Calu3 (cell line): ENCODE measurements around the gene AGER. TPM values are rescaled to one million over a fixed set of nuclear protein-coding genes. Genes with fewer than 3 reads are reported as not detected.

Experiments used
- BruUV-seq: library from RNA; stranded (reverse); fragments of 400-500 nt; replicated peaks from 2 replicates; lab custom pipeline; 2021; lab: Mats Ljungman, UMichigan
- CTCF ChIA-PET: fragments of 300-600 bp; sonication (Branson Sonifier 250); formaldehyde crosslinking; loops from one replicate; lab custom pipeline; 2022; ENCODE audit warnings: antibody characterized with exemption; lab: Charles Lee
- DNase-seq: peaks from one replicate; pipeline ENCODE4 v3.0.0; 2022
- H3K27ac Mint-ChIP-seq: one replicate; pipeline ENCODE4 v1.8.0; 2022; ENCODE audit warnings: mixed read lengths; ENCODE audit not compliant: unreplicated experiment
- H3K27me3 Mint-ChIP-seq: one replicate; pipeline ENCODE4 v1.8.0; 2022; ENCODE audit warnings: mixed read lengths; ENCODE audit not compliant: unreplicated experiment
- H3K36me3 Mint-ChIP-seq: one replicate; pipeline ENCODE4 v1.8.0; 2022; ENCODE audit warnings: mild to moderate bottlenecking, moderate library complexity, mixed read lengths; ENCODE audit not compliant: insufficient read depth, unreplicated experiment
- H3K4me1 Mint-ChIP-seq: one replicate; pipeline ENCODE4 v1.8.0; 2022; ENCODE audit warnings: mild to moderate bottlenecking, low read depth, mixed read lengths; ENCODE audit not compliant: unreplicated experiment
- H3K4me3 Mint-ChIP-seq: one replicate; pipeline ENCODE4 v1.8.0; 2022; ENCODE audit warnings: mild to moderate bottlenecking, low read depth, moderate library complexity, mixed read lengths; ENCODE audit not compliant: unreplicated experiment
- H3K9me3 Mint-ChIP-seq: one replicate; pipeline ENCODE4 v1.8.0; 2022; ENCODE audit warnings: low read depth, mixed read lengths; ENCODE audit not compliant: unreplicated experiment
- intact Hi-C: fragments of 100-400 bp; cut with micrococcal nuclease; formaldehyde crosslinking; loops from one replicate; pipeline ENCODE4 v1.10.0; 2022; ENCODE audit not compliant: unreplicated experiment
- total RNA-seq: library from RNA; stranded (reverse); gene quantifications from 2 replicates; pipeline ENCODE4 v1.2.3, GENCODE V29; 2022
- TF ChIP-seq, protein P1 (sequence below): fragments of 200-600 bp; IDR thresholded peaks from one replicate; pipeline ENCODE4 v1.8.0; 2022; ENCODE audit warnings: antibody characterized with exemption; ENCODE audit not compliant: unreplicated experiment

AGER gene
- total RNA-seq, 1 experiment from 2014 or later = 14.4 TPM

DNA sequence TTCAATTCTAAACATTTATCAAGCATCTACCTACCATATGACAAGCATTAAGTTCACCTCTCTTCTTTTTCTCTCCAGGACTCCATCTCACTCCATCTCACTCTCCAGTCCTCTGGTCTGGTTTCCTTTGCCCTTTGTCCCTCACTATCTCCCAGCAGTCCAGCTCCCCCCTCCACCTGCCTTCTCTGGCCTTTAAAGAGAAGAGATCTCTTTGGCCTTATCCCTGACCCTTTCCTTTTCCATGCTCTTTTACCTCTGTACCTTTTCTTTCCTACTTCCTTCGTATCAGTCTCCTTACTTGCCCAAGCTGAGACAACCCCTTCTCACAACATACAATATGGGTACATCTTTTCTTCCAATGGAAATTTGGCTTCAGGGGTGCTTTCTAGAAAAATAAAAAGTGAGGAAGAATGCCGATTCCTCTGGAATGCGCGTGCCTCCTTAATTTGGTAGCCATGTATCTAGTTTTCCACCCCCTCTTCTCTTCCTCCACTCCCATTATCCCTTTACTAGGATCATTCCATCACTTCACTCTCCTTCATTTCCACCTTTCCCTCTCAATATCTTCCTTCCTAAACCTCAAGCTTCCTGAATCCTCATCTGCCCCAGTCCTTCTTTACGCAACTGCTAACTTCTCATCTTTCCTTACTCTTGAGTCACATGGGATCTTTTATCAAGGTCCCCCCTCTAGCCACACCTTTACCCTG, 7.4 kb downstream of the AGER start:
- intact Hi-C loops = loop anchor here (2.0 to 5.0 kb wide), 2 partner anchors 58 to 219 kb away; partner anchors contain the start of genes NELFE and SKIC2
- BruUV-seq = no TSS peak
- peak overlapping the region; percentile 62 for H3K27ac Mint-ChIP-seq
- H3K9me3 Mint-ChIP-seq = no peaks in the 10 kb centered on the region
- peak overlapping the region; percentile 82 for H3K4me3 Mint-ChIP-seq
- no peaks in the 10 kb centered on the region for H3K27me3 Mint-ChIP-seq
- CTCF ChIA-PET = interaction anchor here (0.6 to 2.5 kb wide), 7 partner anchors 14 to 735 kb away, joined by 3 to 32 read pairs (median 6); partner anchors contain the start of genes ATF6B and PBX2
- peaks cover 67% of the 10 kb centered on the region for H3K36me3 Mint-ChIP-seq
- H3K4me1 Mint-ChIP-seq = peaks cover 48% of the 10 kb centered on the region
- no peak for DNase-seq
- TF ChIP-seq, protein P1, sequence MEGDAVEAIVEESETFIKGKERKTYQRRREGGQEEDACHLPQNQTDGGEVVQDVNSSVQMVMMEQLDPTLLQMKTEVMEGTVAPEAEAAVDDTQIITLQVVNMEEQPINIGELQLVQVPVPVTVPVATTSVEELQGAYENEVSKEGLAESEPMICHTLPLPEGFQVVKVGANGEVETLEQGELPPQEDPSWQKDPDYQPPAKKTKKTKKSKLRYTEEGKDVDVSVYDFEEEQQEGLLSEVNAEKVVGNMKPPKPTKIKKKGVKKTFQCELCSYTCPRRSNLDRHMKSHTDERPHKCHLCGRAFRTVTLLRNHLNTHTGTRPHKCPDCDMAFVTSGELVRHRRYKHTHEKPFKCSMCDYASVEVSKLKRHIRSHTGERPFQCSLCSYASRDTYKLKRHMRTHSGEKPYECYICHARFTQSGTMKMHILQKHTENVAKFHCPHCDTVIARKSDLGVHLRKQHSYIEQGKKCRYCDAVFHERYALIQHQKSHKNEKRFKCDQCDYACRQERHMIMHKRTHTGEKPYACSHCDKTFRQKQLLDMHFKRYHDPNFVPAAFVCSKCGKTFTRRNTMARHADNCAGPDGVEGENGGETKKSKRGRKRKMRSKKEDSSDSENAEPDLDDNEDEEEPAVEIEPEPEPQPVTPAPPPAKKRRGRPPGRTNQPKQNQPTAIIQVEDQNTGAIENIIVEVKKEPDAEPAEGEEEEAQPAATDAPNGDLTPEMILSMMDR = no peak

DNA sequence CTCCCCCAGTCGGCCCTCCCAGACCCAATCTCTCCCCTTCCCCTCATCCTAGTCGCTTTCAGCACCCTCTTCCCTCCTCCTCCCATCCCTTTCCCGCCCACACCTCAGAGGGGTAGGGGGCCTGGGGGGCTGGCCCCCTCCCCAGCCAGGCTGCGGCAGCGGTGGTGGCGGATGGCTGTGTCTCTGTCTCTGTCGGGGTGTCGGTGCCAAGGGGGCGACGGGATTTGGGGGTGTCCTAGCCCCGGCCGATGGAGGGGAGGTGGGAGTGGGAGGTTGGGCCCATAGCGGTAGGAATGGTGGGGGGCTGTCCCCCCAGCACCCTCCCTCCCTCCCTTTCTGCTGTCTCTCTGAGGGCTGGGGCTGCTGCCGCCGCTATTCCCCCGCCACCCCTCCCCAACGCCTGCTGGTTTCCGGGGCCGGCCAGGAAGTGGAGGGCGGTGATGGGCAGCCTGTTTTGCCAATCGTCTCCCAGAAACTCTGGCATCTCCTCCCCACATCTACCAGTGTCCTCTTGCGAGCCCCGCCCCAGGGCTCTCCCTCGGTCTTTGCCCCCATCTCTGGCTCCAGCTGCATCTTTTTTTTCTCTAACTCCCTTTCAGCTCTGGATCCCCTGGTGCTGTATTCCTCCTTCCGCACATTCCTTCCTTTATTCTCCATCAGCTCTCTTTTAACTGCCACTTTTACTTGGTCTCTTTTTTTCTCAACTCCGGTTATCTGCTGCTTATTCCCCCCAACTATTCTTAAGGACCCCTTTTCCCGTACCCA, 8.2 kb downstream of the AGER start, which contains the start of gene AGPAT1:
TSS of gene AGPAT1 (minus strand) at position 374 of the 765 bp plus-strand sequence. CDS start 4,588 bp downstream, outside the sequence.
- H3K36me3 Mint-ChIP-seq = peaks cover 61% of the 10 kb centered on the region
- BruUV-seq = no TSS peak
- CTCF ChIA-PET = interaction anchor here (2.5 kb wide), 1 partner anchor 21 kb away, joined by 32 read pairs; no protein-coding TSS in a partner anchor
- peak within 1 kb of the TSS; percentile 82 for H3K4me3 Mint-ChIP-seq
- TF ChIP-seq, protein P1 = no peak
- H3K4me1 Mint-ChIP-seq = peaks cover 48% of the 10 kb centered on the region
- DNase-seq = peak; percentile 100
- peak within 1 kb of the TSS; percentile 62 for H3K27ac Mint-ChIP-seq
- intact Hi-C loops = loop anchor here (2.0 to 5.0 kb wide), 2 partner anchors 57 to 219 kb away; partner anchors contain the start of genes NELFE and SKIC2
- H3K27me3 Mint-ChIP-seq = no peaks in the 10 kb centered on the region
- no peaks in the 10 kb centered on the region for H3K9me3 Mint-ChIP-seq

DNA sequence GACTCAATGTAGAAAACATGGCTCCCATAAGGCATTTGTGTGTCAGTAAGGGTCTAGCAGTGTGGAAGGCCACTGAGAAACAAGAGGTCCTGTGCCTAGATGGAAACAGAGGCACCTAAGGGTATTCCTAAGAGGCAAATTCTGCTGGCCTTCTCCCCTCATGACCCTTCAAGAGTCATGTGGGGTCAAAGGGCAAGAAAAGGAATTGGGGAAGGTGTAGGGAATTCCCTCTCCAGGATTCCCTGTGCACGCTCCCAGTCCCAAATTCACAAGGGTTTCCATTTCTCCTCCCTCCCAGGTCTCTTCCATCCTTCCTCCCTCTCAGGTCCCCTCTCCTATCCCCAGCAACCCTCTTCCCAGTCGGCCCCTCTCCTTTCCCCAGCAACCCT, 8.7 kb downstream of the AGER start:
- Mint-ChIP-seq H3K4me1 (peaks cover 48% of the 10 kb centered on the region), H3K36me3 (peaks cover 59% of the 10 kb centered on the region), H3K4me3 (peak overlapping the region; percentile 82), H3K27me3 (no peaks in the 10 kb centered on the region), H3K27ac (no peak overlapping the region), H3K9me3 (no peaks in the 10 kb centered on the region)
- BruUV-seq = no TSS peak
- CTCF ChIA-PET = no interaction called here
- DNase-seq = no peak
- intact Hi-C loops = loop anchor here (5.0 kb wide), 1 partner anchor 218 kb away; the partner anchor contains the start of genes NELFE and SKIC2
- TF ChIP-seq, protein P1 = no peak

DNA sequence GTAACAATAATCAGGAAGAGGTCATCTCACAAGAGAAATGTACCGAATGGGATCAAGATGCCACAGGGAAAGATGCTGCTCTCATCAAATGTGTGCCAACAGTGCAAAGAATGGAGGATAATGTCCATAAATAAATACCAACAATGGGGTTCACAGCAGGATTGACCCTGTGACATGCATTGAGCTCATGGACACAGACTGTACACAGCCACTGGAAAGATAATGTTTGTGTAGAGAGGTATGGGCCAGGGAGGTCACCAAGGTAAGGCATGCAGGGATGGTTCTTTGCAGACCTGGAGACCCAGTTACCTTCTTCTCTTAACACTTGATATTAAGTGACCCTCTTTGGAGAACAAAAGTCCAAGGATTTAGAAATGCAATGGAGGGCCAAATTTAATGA, 9.6 kb downstream of the AGER start:
- BruUV-seq = TSS peak; percentile 10
- TF ChIP-seq, protein P1 = no peak
- Mint-ChIP-seq H3K9me3 (no peaks in the 10 kb centered on the region), H3K36me3 (peaks cover 63% of the 10 kb centered on the region), H3K27ac (no peak overlapping the region), H3K4me3 (no peak overlapping the region), H3K4me1 (peaks cover 47% of the 10 kb centered on the region), H3K27me3 (no peaks in the 10 kb centered on the region)
- no peak for DNase-seq
- CTCF ChIA-PET = no interaction called here
- intact Hi-C loops = no loop called here
